IMR-90 (cell line): ENCODE results near the gene LENG9.

Source experiments
- CTCF ChIP-seq: conservative IDR thresholded peaks from 2 replicates; pipeline ENCODE4 v1.5.1; 2012; ENCODE audit warnings: mild to moderate bottlenecking, low read depth, low read length, improper control_type of control experiment
- ELK1 ChIP-seq: fragments of 150-350 bp; IDR thresholded peaks from 2 replicates; pipeline ENCODE4 v1.6.1; 2016; ENCODE audit warnings: low read depth, mild to moderate bottlenecking, low read length, moderate library complexity, borderline replicate concordance
- MAFK ChIP-seq: IDR thresholded peaks from 2 replicates; pipeline ENCODE4 v1.6.1; 2012; ENCODE audit warnings: low read depth, low read length, improper control_type of control experiment
- POLR2A ChIP-seq: IDR thresholded peaks from 2 replicates; pipeline ENCODE4 v1.6.1; 2012; ENCODE audit warnings: mild to moderate bottlenecking, low read depth, low read length
- SMC3 ChIP-seq: fragments of 150-350 bp; IDR thresholded peaks from 2 replicates; pipeline ENCODE4 v1.6.1; 2016; ENCODE audit warnings: low read depth, mild to moderate bottlenecking, antibody characterized with exemption, low read length, moderate library complexity

GRCh38 chr19:54484451-54484850 lies 20.9 kb upstream of the LENG9 start:
- TF ChIP-seq CTCF: no peak
- TF ChIP-seq ELK1: no peak
- TF ChIP-seq POLR2A: no peak
- TF ChIP-seq SMC3: no peak
- no peak for TF ChIP-seq MAFK
